Activated naive CD8-positive, alpha-beta T cell treated with anti-CD3 and anti-CD28 coated beads for 36 hours (primary cell): ENCODE measurements around the gene PGA4. TPM values are rescaled to one million over a fixed set of nuclear protein-coding genes. Genes with fewer than 3 reads are reported as not detected.
"Not testable (repeated sequence)": the region's sequence is repeated elsewhere in the genome, so short reads cannot be mapped to it uniquely, and the experiment has no call there.

Experiments
- DNase-seq: peaks from one replicate; pipeline ENCODE4 v3.0.0; 2021
- H3K27ac Mint-ChIP-seq: one replicate; pipeline ENCODE4 v1.8.0; 2022; ENCODE audit warnings: mild to moderate bottlenecking, moderate library complexity, mixed read lengths
- H3K27me3 Mint-ChIP-seq: one replicate; pipeline ENCODE4 v1.8.0; 2022; ENCODE audit warnings: mild to moderate bottlenecking, mixed read lengths
- H3K36me3 Mint-ChIP-seq: one replicate; pipeline ENCODE4 v1.8.0; 2021; ENCODE audit warnings: mild to moderate bottlenecking, mixed read lengths
- H3K4me1 Mint-ChIP-seq: one replicate; pipeline ENCODE4 v1.8.0; 2021; ENCODE audit warnings: mixed read lengths
- H3K4me3 Mint-ChIP-seq: one replicate; pipeline ENCODE4 v1.8.0; 2022; ENCODE audit warnings: mild to moderate bottlenecking, moderate library complexity, mixed read lengths
- H3K9me3 Mint-ChIP-seq: one replicate; pipeline ENCODE4 v1.8.0; 2022; ENCODE audit warnings: mixed read lengths
- total RNA-seq, 2 experiments: library from RNA; stranded (reverse); gene quantifications; one replicate each; pipeline ENCODE4 v1.2.3, GENCODE V29; 2021

PGA4 gene
- total RNA-seq, 2 experiments from 2014 or later = not detected

DNA sequence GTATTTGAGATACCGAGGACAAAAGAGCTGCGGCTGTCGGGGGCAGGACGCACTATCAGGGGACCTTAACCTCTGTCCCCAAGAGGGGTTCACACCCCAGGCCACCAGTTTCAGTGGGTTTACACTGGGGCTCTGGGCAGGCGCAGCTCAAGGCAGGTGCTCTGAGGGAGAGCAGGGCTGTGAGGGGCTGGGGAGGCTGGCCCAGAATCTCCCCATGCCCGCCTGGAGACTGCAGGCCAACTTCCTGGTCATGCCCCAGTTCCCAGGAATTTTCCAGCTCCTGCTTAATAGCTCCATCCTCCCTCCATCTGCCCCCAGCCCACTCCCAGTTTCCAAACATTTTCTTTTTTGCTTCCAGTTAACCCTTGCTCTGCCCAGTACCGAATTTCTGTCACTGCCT lies 26.4 kb upstream of the PGA4 start:
- DNase-seq = no peak
- Mint-ChIP-seq H3K27me3 (peaks cover 5% of the 10 kb centered on the region), H3K36me3 (no peaks in the 10 kb centered on the region), H3K4me3 (no peak overlapping the region), H3K4me1 (no peaks in the 10 kb centered on the region), H3K9me3 (no peaks in the 10 kb centered on the region), H3K27ac (no peak overlapping the region)

DNA sequence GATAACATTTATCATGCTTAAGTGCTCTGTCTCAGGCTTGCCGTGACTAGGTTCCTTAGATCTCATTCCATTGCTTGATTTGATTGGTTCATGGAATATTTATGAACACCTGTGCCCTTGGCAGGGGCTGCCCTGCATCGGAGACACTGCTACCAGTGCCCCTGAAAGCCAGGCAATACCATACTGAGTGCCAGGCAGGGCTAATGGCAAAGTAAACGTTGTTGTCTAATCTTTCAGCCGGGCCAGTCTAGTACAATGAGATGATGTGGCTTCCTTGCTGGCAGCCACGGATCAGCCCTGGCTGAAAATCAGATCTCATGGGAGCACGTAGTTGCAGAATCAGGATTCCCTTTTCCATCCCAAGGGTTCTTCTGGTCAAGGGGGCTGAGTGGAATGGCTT lies 23.8 kb upstream of the PGA4 start:
- no peak for DNase-seq
- Mint-ChIP-seq H3K4me3 (no peak overlapping the region), H3K9me3 (no peaks in the 10 kb centered on the region), H3K36me3 (no peaks in the 10 kb centered on the region), H3K27me3 (peaks cover 17% of the 10 kb centered on the region), H3K4me1 (no peaks in the 10 kb centered on the region), H3K27ac (no peak overlapping the region)

DNA sequence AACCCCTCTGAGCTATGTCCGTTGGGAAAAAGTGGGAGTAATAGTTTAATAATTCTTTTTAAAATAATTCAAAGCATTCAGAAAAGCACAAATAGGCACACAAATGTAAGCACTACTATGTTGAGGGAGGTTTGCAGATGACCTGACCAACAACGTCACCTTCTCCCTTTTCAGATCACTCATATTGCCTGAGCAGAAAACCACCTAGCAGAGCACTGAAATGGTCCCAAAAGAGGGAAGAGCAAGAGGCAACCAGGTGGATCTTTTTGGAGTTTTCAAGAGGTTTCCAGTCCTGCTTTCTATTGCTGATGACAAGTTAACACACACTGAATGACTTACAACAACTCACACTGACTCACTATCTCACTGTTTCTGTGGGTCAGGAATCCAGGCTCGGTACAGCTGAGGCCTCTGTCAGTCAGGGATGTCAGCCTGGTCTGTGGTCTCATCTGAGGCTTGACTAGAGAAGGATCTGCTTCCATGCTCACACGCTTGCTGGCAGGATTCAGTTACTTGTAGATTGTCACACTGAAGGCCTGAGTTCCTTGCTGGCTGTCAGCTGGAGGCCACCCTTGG lies 23.1 kb upstream of the PGA4 start:
- no peak overlapping the region for H3K4me3 Mint-ChIP-seq
- H3K27me3 Mint-ChIP-seq = peaks cover 17% of the 10 kb centered on the region
- no peaks in the 10 kb centered on the region for H3K36me3 Mint-ChIP-seq
- no peaks in the 10 kb centered on the region for H3K9me3 Mint-ChIP-seq
- no peak for DNase-seq
- H3K4me1 Mint-ChIP-seq = no peaks in the 10 kb centered on the region
- no peak overlapping the region for H3K27ac Mint-ChIP-seq

DNA sequence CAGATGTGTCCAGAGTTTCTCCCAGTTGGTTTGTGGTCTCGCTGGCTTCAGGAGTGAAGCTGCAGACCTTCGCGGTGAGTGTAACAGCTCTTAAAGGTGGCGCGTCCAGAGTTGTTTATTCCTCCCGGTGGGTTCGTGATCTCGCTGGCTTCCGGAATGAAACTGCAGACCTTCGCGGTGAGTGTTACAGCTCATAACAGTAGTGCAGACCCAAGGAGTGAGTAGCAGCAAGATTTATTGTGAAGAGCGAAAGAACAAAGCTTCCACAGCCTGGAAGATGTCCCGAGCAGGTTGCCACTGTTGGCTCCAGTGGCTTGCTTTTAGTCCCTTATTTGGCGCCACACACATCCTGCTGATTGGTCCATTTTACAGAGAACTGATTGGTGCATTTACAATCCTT lies 20.7 kb upstream of the PGA4 start:
- peaks cover 15% of the 10 kb centered on the region for H3K27me3 Mint-ChIP-seq
- no peak overlapping the region for H3K27ac Mint-ChIP-seq
- DNase-seq = no peak
- no peaks in the 10 kb centered on the region for H3K4me1 Mint-ChIP-seq
- H3K4me3 Mint-ChIP-seq = no peak overlapping the region
- no peaks in the 10 kb centered on the region for H3K36me3 Mint-ChIP-seq
- no peaks in the 10 kb centered on the region for H3K9me3 Mint-ChIP-seq

DNA sequence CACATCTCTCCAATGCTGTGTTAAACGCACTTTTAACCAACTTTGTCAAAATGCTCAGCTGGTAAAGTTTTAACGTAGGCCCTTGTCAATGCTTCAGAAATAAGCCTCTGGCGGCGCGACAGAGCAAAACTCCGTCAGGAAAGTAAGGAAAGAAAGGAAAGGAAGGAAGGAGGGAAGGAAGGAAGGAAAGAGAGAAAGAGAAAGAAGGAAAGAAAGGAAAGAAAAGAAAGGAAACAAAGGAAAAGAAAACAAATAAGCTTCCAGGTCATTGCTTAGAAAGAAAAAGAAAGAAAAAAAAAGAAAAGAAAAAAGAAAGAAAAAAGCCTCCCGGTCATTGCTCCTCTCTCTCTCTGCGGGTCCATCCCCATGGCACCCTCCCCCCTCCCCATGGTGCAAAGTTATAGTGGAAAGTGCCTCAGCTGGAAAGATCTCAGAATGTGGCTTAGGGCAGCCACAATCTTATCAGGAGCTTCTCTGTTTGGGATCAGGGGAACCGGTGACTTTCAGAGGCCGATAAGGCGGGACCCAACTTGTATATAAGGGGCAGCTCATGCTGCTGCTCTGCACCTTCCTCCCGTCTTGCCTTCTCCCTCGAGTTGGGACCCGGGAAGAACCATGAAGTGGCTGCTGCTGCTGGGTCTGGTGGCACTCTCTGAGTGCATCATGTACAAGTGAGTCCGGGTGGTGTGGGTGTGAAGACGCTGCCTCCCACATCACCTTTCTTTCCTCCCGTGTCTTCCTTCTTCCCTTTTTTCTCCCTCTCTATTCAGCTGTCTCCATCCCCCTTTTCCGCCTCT lies 19.0 kb upstream of the PGA4 start, which contains the start of gene PGA3:
TSS of gene PGA3 (plus strand) at position 566 of the 797 bp plus-strand sequence. CDS start at position 616, 50 bp downstream.
- not testable (repeated sequence) for H3K4me1 Mint-ChIP-seq, H3K4me3 Mint-ChIP-seq, DNase-seq, H3K9me3 Mint-ChIP-seq, H3K27ac Mint-ChIP-seq, H3K36me3 Mint-ChIP-seq
- peaks cover 15% of the 10 kb centered on the region for H3K27me3 Mint-ChIP-seq

DNA sequence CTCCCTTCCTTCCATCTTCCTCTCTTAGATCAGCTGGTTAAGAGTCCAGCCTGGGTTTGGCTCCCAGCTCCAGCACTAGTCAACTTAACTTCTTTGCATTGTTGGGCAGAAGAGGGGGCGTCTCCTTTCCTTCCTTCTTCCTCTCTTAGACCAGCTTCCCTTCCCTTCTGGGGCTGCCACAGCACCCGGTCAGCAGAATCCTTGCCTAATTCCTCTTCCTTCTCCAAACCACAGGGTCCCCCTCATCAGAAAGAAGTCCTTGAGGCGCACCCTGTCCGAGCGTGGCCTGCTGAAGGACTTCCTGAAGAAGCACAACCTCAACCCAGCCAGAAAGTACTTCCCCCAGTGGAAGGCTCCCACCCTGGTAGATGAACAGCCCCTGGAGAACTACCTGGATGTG lies 18.3 kb upstream of the PGA4 start:
- not testable (repeated sequence) for H3K4me3 Mint-ChIP-seq, H3K27ac Mint-ChIP-seq, DNase-seq, H3K9me3 Mint-ChIP-seq, H3K36me3 Mint-ChIP-seq, H3K4me1 Mint-ChIP-seq
- peaks cover 15% of the 10 kb centered on the region for H3K27me3 Mint-ChIP-seq

DNA sequence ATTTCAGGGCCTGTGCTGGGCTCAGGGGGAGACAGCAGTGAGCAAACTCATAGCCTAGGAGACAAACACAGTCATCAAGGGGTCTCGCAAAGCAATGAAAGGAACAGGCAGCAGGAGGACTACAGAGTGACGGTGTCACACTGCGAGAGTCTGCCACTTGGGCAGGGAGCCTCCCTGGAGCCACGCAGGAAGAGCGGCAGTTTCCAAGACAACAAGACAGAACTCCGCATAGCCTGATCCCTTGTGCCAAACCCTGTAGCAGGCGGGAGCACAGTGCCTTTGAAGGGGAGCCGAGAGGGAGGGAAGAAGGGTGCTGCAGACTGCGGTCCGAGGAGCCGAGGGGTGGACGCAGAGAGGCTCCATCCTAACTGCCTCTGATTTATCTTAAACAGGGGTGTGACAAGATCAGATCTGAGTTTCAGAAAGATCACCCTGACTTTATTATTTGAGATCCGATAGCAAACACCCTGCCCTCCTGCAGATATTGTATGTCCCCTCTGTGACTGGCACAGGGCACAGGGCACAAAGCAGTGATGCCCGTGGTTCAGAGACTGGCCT lies 17.6 kb upstream of the PGA4 start:
- DNase-seq, H3K4me1 Mint-ChIP-seq, H3K9me3 Mint-ChIP-seq, H3K4me3 Mint-ChIP-seq, H3K36me3 Mint-ChIP-seq, H3K27ac Mint-ChIP-seq: not testable (repeated sequence)
- peaks cover 15% of the 10 kb centered on the region for H3K27me3 Mint-ChIP-seq

DNA sequence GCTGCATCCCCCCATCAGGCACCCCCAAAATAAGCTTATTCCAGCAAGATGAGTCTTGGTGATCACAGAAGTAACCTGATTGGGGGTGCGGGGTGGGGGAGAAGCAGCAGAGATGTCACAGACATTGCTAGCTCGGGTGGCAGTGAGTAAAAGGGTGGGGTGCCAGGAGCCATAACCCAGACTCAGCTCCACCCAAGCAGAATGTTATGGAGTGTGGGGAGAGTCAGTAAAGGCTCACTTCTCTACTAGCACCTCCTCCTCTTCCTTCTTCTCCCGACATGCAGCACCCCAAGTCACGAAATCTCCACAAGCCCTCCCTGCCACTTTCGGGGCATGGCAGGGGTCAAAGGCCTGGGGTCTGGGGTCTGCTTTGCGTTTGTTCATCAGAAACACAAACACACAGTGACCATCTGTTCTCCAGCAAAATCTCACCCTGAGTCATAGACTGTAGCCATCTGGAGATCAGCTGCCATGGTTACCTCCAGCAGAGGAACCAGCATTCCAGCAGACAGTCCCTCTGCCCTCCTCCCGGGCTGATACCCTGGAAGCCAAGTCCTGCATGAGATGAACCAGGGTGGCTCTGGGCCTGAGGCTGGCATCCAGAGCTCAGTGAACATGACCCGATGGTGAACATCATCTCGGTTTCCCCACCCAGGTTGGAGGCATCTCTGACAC lies 14.4 kb upstream of the PGA4 start:
- H3K4me3 Mint-ChIP-seq, H3K27ac Mint-ChIP-seq, H3K4me1 Mint-ChIP-seq, H3K27me3 Mint-ChIP-seq, H3K9me3 Mint-ChIP-seq, H3K36me3 Mint-ChIP-seq, DNase-seq: not testable (repeated sequence)

DNA sequence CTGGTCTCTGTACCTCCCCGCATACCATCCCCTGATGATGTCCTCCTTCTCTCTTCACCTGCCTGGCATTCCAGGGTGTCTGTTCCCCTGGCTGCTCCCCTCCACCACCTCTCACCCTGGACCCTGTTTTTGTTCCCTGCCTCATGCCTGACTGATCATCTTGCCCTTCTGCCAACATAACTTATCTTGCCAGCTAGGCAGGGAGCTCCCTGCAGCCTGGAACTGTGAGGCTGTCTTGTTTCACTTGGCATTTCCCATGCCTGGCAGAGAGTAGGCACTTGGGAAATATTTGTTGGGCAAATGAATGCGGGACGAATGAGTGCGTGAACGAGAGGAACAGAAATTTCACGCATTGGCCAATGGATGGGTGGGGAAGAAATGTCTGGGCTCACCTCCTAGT lies 11.5 kb upstream of the PGA4 start:
- H3K36me3 Mint-ChIP-seq, DNase-seq, H3K4me3 Mint-ChIP-seq, H3K27ac Mint-ChIP-seq, H3K27me3 Mint-ChIP-seq, H3K4me1 Mint-ChIP-seq, H3K9me3 Mint-ChIP-seq: not testable (repeated sequence)

DNA sequence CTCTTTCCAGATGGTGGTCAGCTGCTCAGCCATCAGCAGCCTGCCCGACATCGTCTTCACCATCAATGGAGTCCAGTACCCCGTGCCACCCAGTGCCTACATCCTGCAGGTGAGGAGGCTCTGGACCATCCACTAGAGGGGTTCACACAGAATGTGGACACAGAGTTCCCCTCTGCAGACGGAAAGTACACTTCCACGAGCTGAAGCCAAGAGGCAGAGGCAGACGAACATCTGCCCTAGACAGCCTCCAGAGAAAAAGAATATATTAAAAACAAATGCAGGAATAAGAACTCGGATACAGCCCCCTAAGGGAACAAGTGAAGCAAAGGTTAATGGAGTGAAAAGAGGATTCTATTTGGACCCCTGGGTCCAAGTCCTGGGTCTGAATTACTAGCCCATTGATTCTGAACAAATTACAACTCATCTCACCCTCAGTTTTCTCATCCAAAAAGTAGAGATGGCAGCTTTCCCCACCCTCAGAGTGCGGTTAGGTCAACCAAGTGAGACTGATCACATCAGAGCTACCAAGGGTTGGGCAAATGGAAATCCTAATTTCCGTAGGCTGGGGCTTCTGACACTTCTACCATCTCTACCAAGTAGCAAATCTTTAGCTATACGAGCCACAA lies 10.7 kb upstream of the PGA4 start:
- DNase-seq, H3K27me3 Mint-ChIP-seq, H3K4me3 Mint-ChIP-seq, H3K36me3 Mint-ChIP-seq, H3K4me1 Mint-ChIP-seq, H3K27ac Mint-ChIP-seq, H3K9me3 Mint-ChIP-seq: not testable (repeated sequence)

DNA sequence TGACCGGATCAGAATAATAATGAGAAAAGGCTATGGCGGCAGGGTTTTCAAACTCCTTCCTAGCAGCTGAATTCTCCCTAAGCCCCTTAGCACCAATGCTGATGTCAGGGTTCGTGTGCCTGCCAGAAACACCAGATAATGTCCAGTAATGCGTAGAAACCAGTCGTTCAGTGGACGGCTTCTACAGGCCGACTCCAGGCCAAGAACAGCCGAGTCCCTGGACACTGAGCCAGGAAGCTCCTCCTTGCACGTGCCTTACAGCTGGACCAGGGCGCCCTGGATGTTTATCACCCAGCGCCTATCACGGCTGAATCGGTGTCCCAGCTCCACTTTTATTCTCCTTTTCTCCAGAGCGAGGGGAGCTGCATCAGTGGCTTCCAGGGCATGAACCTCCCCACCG lies 9.9 kb upstream of the PGA4 start:
- H3K9me3 Mint-ChIP-seq, DNase-seq, H3K27me3 Mint-ChIP-seq, H3K36me3 Mint-ChIP-seq, H3K4me1 Mint-ChIP-seq, H3K4me3 Mint-ChIP-seq, H3K27ac Mint-ChIP-seq: not testable (repeated sequence)

DNA sequence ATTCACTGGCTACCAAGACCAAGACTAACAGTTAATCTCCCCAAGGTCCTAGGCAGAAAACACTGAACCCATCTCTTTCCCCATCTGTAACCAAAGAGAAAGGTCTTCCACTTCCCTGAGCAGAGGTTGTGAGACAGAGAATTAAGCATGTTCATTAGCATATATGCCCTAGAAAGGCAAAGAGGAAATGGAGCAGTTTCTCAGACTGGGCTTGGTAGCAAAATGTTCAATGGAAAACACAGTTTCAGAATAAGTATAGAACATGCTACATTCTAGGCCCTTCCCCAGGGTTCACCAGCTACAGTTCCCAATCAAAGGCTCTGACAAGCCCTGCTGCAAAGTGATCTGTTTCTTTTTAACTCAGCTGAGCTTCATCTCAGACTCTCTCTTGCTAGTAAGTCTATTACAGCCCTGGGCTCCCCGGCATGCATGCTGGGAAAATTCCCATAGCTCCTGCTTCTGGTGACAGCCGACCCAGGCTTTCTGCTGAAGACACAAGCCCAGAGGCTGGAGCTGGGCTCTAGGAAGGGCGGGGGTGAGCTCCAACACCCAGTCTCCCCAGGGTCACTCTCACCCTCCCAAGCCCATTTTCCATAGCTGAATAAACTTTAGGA lies 8.3 kb upstream of the PGA4 start:
- not testable (repeated sequence) for DNase-seq, H3K27me3 Mint-ChIP-seq, H3K4me1 Mint-ChIP-seq, H3K4me3 Mint-ChIP-seq, H3K36me3 Mint-ChIP-seq, H3K9me3 Mint-ChIP-seq, H3K27ac Mint-ChIP-seq

DNA sequence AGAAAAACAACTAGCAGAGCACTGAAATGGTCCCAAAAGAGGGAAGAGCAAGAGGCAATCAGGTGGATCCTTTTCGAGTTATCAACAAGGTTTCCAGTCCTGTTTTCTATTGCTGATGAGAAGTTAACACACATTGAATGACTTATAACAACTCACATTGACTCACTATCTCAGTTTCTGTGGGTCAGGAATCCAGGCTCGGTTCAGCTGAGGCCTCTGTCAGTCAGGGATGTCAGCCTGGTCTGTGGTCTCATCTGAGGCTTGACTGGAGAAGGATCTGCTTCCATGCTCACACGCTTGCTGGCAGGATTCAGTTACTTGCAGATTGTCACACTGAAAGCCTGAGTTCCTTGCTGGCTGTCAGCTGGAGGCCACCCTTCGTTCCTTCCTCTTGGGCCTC lies 3.8 kb upstream of the PGA4 start:
- not testable (repeated sequence) for DNase-seq, H3K4me3 Mint-ChIP-seq, H3K36me3 Mint-ChIP-seq, H3K4me1 Mint-ChIP-seq, H3K9me3 Mint-ChIP-seq, H3K27ac Mint-ChIP-seq, H3K27me3 Mint-ChIP-seq

DNA sequence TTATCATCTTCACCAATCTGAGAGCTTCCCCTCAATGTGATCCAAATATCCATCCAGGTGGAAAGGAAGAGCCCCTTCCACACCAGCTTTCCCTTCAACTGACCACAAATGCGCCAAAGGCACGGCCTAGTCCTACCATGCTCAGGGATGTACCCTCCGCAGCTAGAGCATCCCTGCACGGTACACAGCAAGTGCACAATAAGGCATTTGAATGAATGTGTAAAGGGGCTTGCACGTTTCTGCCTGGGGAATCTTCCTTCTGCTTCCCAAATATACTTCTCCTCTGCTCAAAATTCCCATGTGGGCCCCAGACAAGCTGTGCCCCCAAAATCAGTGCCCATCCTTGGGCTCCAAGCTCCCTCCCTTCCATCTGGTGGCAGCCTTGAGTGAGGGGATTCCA lies 3.1 kb upstream of the PGA4 start:
- H3K9me3 Mint-ChIP-seq, H3K27ac Mint-ChIP-seq, H3K4me1 Mint-ChIP-seq, DNase-seq, H3K27me3 Mint-ChIP-seq, H3K36me3 Mint-ChIP-seq, H3K4me3 Mint-ChIP-seq: not testable (repeated sequence)

DNA sequence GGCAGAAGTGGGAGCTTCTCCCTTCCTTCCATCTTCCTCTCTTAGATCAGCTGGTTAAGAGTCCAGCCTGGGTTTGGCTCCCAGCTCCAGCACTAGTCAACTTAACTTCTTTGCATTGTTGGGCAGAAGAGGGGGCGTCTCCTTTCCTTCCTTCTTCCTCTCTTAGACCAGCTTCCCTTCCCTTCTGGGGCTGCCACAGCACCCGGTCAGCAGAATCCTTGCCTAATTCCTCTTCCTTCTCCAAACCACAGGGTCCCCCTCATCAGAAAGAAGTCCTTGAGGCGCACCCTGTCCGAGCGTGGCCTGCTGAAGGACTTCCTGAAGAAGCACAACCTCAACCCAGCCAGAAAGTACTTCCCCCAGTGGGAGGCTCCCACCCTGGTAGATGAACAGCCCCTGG lies 545 bp downstream of the PGA4 start:
- not testable (repeated sequence) for DNase-seq, H3K4me3 Mint-ChIP-seq, H3K27me3 Mint-ChIP-seq, H3K36me3 Mint-ChIP-seq, H3K9me3 Mint-ChIP-seq, H3K4me1 Mint-ChIP-seq, H3K27ac Mint-ChIP-seq
